Measurements from ENCODE around the gene SCG5. TPM values are rescaled to one million over a fixed set of nuclear protein-coding genes. Genes with fewer than 3 reads are reported as not detected.
A peak's percentile ranks its signal among the peaks of the same experiment; 100 is the strongest.

The SCG5 gene
- total RNA-seq, 1 experiment from 2014 or later, result 1.3 TPM

DNA sequence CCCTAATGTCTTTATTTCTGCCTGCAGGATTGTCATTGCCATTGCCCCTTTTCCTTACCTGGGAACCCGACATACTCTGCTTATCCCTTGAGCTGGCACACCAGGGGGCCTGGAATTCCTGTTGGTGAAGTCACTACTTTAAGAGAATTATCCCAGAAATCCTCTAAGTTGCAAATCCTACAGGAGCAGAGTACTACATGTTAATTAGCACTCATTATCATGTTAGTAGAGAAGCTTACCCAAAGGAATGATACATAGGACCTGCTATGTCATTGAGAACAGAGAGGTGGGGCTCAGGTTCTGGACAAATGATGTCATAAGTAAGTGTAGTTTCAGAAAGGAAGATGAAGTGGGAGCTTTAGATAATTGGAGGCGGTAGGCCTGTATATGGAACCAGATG lies 27.4 kb downstream of the SCG5 start:
- BruUV-seq (replicated peaks), result no TSS peak
- intact Hi-C loops (cut with micrococcal nuclease), result no loop called here
- Histone ChIP-seq H3K36me3 (ENCODE audit: low read depth, low read length) (no peaks in the 10 kb centered on the region; the same call in 1 of the 2 replicates), H2AFZ (ENCODE audit: low read length) (no peak overlapping the region), H3K4me1 (ENCODE audit: insufficient read depth, low read length) (peaks cover 7% of the 10 kb centered on the region), H3K9me2 (replicated peaks; ENCODE audit: low read length) (no peaks in the 10 kb centered on the region), H3K4me2 (ENCODE audit: low read length) (no peak overlapping the region), H3F3A (ENCODE audit: low read length, unreplicated experiment) (no peaks in the 10 kb centered on the region), H3K4me3 (ENCODE audit: low read length) (no peak overlapping the region), H3K27me3 (ENCODE audit: low read length) (no peaks in the 10 kb centered on the region), H4K20me1 (ENCODE audit: low read length) (no peaks in the 10 kb centered on the region), H3K9me3 (ENCODE audit: low read length) (no peaks in the 10 kb centered on the region), H3K79me2 (ENCODE audit: low read length) (no peaks in the 10 kb centered on the region), H3K9ac (ENCODE audit: low read length) (no peak overlapping the region), H3K27ac (ENCODE audit: low read length) (no peak overlapping the region)
- ChIA-PET CTCF (interaction anchor here (0.8 kb wide), 1 partner anchor 324 kb away, joined by 3 read pairs; no protein-coding TSS in a partner anchor), POLR2A (ENCODE audit: unreplicated experiment) (interaction anchor here (0.9 kb wide), 1 partner anchor 165 kb away, joined by 9 read pairs; no protein-coding TSS in a partner anchor)
- TF ChIP-seq EZH2phosphoT487 (IDR thresholded peaks at IDR 0.05; ENCODE audit: borderline replicate concordance, low read length) (no peak), EZH2 (IDR thresholded peaks at IDR 0.05; ENCODE audit: low read length, unreplicated experiment) (no peak)
- TF ChIP-seq, protein P1, sequence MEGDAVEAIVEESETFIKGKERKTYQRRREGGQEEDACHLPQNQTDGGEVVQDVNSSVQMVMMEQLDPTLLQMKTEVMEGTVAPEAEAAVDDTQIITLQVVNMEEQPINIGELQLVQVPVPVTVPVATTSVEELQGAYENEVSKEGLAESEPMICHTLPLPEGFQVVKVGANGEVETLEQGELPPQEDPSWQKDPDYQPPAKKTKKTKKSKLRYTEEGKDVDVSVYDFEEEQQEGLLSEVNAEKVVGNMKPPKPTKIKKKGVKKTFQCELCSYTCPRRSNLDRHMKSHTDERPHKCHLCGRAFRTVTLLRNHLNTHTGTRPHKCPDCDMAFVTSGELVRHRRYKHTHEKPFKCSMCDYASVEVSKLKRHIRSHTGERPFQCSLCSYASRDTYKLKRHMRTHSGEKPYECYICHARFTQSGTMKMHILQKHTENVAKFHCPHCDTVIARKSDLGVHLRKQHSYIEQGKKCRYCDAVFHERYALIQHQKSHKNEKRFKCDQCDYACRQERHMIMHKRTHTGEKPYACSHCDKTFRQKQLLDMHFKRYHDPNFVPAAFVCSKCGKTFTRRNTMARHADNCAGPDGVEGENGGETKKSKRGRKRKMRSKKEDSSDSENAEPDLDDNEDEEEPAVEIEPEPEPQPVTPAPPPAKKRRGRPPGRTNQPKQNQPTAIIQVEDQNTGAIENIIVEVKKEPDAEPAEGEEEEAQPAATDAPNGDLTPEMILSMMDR (conservative IDR thresholded peaks at IDR 0.05; ENCODE audit: low read depth, low read length), result no peak
- ATAC-seq (no peak), DNase-seq (no peak)

DNA sequence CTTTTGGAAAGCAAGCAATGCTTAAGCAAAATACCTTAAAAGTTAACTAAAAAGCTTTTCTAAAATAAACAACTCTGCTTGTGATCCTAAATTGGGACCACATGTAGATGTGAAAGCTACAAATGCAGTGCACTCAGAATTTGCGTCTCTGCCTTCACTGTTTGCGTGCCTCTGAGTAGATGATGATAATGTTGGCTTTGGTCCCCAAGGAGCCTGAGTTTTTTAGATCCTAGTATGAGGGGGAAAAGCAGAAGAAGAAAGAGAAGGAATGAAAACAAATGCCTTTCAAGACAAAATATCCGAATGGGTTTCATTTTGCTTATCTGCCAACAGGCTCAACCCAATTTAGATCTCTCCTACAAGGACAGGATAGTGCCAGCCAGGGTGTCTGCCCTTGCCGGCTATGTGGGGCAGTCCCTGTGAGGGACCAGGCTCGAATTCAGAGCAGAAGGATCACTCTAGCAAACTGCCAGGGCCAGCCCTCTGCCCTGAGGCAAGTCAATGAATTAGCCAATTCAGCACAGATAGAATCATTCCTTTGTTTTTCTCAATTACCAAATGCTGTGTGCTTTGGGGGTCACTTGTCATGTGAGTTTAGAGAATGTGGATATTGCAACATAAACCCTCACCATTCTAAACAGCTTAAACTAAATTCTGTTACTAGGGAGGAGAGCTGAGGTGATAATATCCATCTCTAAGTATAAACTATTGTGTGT lies 28.5 kb downstream of the SCG5 start:
- H3K4me1 ChIP-seq (ENCODE audit: insufficient read depth, low read length), result peaks cover 7% of the 10 kb centered on the region
- H3K9me2 ChIP-seq (replicated peaks; ENCODE audit: low read length), result no peaks in the 10 kb centered on the region
- DNase-seq (peak; percentile 43), ATAC-seq (peak; percentile 50; the same call in 1 of the 2 replicates)
- H2AFZ ChIP-seq (ENCODE audit: low read length), result no peak overlapping the region
- BruUV-seq (replicated peaks), result no TSS peak
- intact Hi-C loops (cut with micrococcal nuclease), result no loop called here
- ChIA-PET POLR2A (ENCODE audit: unreplicated experiment) (interaction anchor here (0.6 to 0.9 kb wide), 2 partner anchors 147 to 164 kb away, joined by 7 to 9 read pairs; no protein-coding TSS in a partner anchor), CTCF (no interaction called here)
- no peaks in the 10 kb centered on the region for H3K9me3 ChIP-seq (ENCODE audit: low read length)
- no peaks in the 10 kb centered on the region for H4K20me1 ChIP-seq (ENCODE audit: low read length)
- H3K27ac ChIP-seq (ENCODE audit: low read length), result no peak overlapping the region
- no peaks in the 10 kb centered on the region; the same call in 1 of the 2 replicates for H3K36me3 ChIP-seq (ENCODE audit: low read depth, low read length)
- no peaks in the 10 kb centered on the region for H3K27me3 ChIP-seq (ENCODE audit: low read length)
- no peak overlapping the region for H3K9ac ChIP-seq (ENCODE audit: low read length)
- no peak for TF ChIP-seq EZH2 (IDR thresholded peaks at IDR 0.05; ENCODE audit: low read length, unreplicated experiment)
- TF ChIP-seq, protein P1 (conservative IDR thresholded peaks at IDR 0.05; ENCODE audit: low read depth, low read length), result no peak
- no peak for TF ChIP-seq EZH2phosphoT487 (IDR thresholded peaks at IDR 0.05; ENCODE audit: borderline replicate concordance, low read length)
- H3K4me3 ChIP-seq (ENCODE audit: low read length), result no peak overlapping the region
- no peaks in the 10 kb centered on the region for H3F3A ChIP-seq (ENCODE audit: low read length, unreplicated experiment)
- H3K4me2 ChIP-seq (ENCODE audit: low read length), result no peak overlapping the region
- no peaks in the 10 kb centered on the region for H3K79me2 ChIP-seq (ENCODE audit: low read length)

DNA sequence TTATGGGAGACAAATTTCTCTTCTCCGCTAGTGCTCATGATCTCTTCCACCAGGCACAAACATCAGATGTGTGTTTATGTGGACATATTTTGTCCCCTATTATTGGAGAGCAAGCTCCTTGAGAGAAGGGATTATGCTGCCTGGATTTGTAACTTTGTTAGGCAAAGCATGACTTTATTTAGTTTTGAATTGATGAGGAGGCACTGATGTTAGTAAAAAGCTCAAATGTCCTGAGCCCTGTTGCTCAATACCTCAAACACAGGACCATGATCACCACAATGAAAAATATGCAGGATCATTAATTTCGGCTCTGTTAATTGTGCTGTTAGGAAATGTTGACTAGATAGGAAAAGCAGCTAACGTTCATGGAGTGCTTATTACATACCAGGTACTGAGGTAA lies 29.1 kb downstream of the SCG5 start:
- Histone ChIP-seq H3K4me3 (ENCODE audit: low read length) (no peak overlapping the region), H3K27ac (ENCODE audit: low read length) (no peak overlapping the region), H3K27me3 (ENCODE audit: low read length) (no peaks in the 10 kb centered on the region), H3K36me3 (ENCODE audit: low read depth, low read length) (no peaks in the 10 kb centered on the region; the same call in 1 of the 2 replicates), H3K9me2 (replicated peaks; ENCODE audit: low read length) (no peaks in the 10 kb centered on the region), H3K79me2 (ENCODE audit: low read length) (no peaks in the 10 kb centered on the region), H3K9me3 (ENCODE audit: low read length) (no peaks in the 10 kb centered on the region), H4K20me1 (ENCODE audit: low read length) (no peaks in the 10 kb centered on the region), H3K9ac (ENCODE audit: low read length) (no peak overlapping the region), H3F3A (ENCODE audit: low read length, unreplicated experiment) (no peaks in the 10 kb centered on the region), H2AFZ (ENCODE audit: low read length) (no peak overlapping the region), H3K4me2 (ENCODE audit: low read length) (no peak overlapping the region), H3K4me1 (ENCODE audit: insufficient read depth, low read length) (peaks cover 9% of the 10 kb centered on the region)
- BruUV-seq (replicated peaks), result no TSS peak
- TF ChIP-seq, protein P1 (conservative IDR thresholded peaks at IDR 0.05; ENCODE audit: low read depth, low read length), result no peak
- TF ChIP-seq EZH2 (IDR thresholded peaks at IDR 0.05; ENCODE audit: low read length, unreplicated experiment) (no peak), EZH2phosphoT487 (IDR thresholded peaks at IDR 0.05; ENCODE audit: borderline replicate concordance, low read length) (no peak)
- intact Hi-C loops (cut with micrococcal nuclease), result no loop called here
- CTCF ChIA-PET, result no interaction called here
- DNase-seq, result no peak
- no peak for ATAC-seq
- POLR2A ChIA-PET (ENCODE audit: unreplicated experiment), result interaction anchor here (0.6 kb wide), 1 partner anchor 288 kb away, joined by 5 read pairs; no protein-coding TSS in a partner anchor

Data from PC-3 (cell line).